Brain microvascular endothelial cell (primary cell): ENCODE results near the gene PEX6.

Experiments
- DNase-seq: peaks from one replicate; pipeline ENCODE4 v3.0.0-alpha.2; 2020
- H3K27ac ChIP-seq: fragments of 250-450 bp; sonication (Bioruptor Pico); 2 replicates; pipeline ENCODE4 v1.5.1; 2020; ENCODE audit warnings: mild to moderate bottlenecking, moderate library complexity
- H3K27me3 ChIP-seq: fragments of 250-450 bp; sonication (Bioruptor Pico); replicated peaks from 2 replicates; pipeline ENCODE4 v1.5.1; 2020; ENCODE audit warnings: mild to moderate bottlenecking
- H3K36me3 ChIP-seq: fragments of 250-450 bp; sonication (Bioruptor Pico); replicated peaks from 2 replicates; pipeline ENCODE4 v1.5.1; 2020; ENCODE audit warnings: mild to moderate bottlenecking
- H3K4me3 ChIP-seq: 2 replicates; pipeline ENCODE4 v1.5.1; 2011; ENCODE audit warnings: low read depth, mild to moderate bottlenecking, control low read depth, low read length, moderate library complexity
- CTCF ChIP-seq: IDR thresholded peaks from 2 replicates; pipeline ENCODE4 v1.5.1; 2011; ENCODE audit warnings: low read depth, mild to moderate bottlenecking, moderate library complexity, low read length, control low read depth, inconsistent platforms; ENCODE audit errors: missing control alignments
- in situ Hi-C: cut with HindIII; loops from 2 replicates; pipeline ENCODE4 v1.10.0; 2017; ENCODE audit warnings: low sequenced_read_pairs, low pct_ligation_motif_present

The PEX6 gene

DNA sequence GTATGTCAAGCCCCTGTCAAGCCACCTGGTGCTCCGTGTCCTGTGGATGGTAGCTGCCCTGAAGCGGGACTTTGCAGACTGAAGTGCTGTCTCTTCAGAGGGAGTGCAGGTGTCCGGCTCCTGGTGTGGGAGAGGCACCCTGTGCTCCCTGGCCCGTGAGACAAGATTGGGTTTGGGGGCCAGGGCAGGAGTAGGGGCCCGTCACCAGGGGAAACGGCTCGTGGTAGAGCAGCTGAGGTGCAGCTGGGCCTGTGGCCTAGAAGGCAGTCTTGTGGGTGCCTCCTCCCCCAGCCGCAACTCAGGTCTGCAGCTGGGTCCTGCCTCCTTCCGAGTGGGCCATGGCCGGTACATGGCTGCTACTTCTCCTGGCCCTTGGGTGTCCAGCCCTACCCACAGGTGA is 63.2 kb downstream of the PEX6 start, which contains the start of gene PTCRA:
TSS of gene PTCRA (plus strand) at position 322 of the 400 bp plus-strand sequence. CDS start at position 339, 17 bp downstream.
- in situ Hi-C loops, result no loop called here
- Histone ChIP-seq H3K27me3 (no peaks in the 10 kb centered on the region), H3K36me3 (no peaks in the 10 kb centered on the region), H3K27ac (no peak within 1 kb of the TSS), H3K4me3 (no peak within 1 kb of the TSS)
- DNase-seq, result no peak
- TF ChIP-seq CTCF, result no peak

DNA sequence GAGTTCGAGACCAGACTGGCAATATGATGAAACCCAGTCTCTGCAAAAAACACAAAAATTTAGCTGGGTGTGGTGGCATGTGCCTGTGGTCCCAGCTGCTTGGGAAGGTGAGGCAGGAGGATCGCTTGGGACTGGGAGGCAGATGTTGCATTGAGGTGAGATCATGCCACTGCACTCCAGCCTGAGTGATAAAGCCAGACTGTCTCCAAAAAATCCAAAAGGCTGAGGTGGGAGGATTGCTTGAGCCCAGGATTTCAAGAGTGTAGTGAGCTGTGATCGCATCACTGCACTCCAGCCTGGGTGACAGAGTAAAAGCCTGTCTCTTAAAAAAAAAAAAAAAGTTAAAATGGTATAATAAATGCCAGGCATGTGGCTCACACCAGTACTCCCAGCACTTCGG is 64.4 kb downstream of the PEX6 start:
- Histone ChIP-seq H3K27ac (no peak overlapping the region), H3K27me3 (no peaks in the 10 kb centered on the region), H3K36me3 (no peaks in the 10 kb centered on the region), H3K4me3 (no peak overlapping the region)
- DNase-seq, result no peak
- in situ Hi-C loops, result no loop called here
- no peak for TF ChIP-seq CTCF
